ENCODE results near the gene RBX1.

- TF ChIP-seq EZH2 (optimal IDR thresholded peaks at IDR 0.05; ENCODE audit: low read depth, low read length) (no peak), CTCF (IDR thresholded peaks at IDR 0.05; ENCODE audit: low read length) (no peak), EZH2phosphoT487 (IDR thresholded peaks at IDR 0.05; ENCODE audit: low read length) (no peak)
Observed at GRCh38 chr22:41003066-41003465, 51.9 kb downstream of the RBX1 start.

Data from MM.1S (cell line).